SU-DHL-6 (cell line): ENCODE results near the gene LPCAT1.

Source experiments
- CTCF ChIP-seq: fragments of 200-600 bp; sonication (generic); IDR thresholded peaks from one replicate; pipeline ENCODE4 v1.5.1; 2017; ENCODE audit warnings: antibody characterized with exemption, mild to moderate bottlenecking, low read length, moderate library complexity; ENCODE audit not compliant: insufficient read depth, poor library complexity, severe bottlenecking
- EZH2phosphoT487 ChIP-seq: fragments of 200-600 bp; sonication (generic), shearing (Covaris generic); conservative IDR thresholded peaks from 2 replicates; pipeline ENCODE4 v1.6.1; 2018; ENCODE audit warnings: mild to moderate bottlenecking, antibody characterized with exemption, low read length, moderate library complexity, mixed read lengths

- no peak for TF ChIP-seq CTCF
- TF ChIP-seq EZH2phosphoT487: no peak
Observed at GRCh38 chr5:1432296-1432695, 91.5 kb downstream of the LPCAT1 start.
